T-helper 1 cell treated with Interleukin-12 subunit alpha and Interleukin-12 subunit beta and Interleukin-4 antibody, amounts not matched to agents 30 ng/mL and 1 ng/mL, for 36 hours (primary cell): ENCODE data around the gene STAB2. TPM values are rescaled to one million over a fixed set of nuclear protein-coding genes. Genes with fewer than 3 reads are reported as not detected.

Source experiments
- intact Hi-C: fragments of 100-400 bp; cut with micrococcal nuclease; formaldehyde crosslinking; loops from one replicate; pipeline ENCODE4 v1.15.1; 2024
- total RNA-seq: library from RNA; stranded (reverse); gene quantifications from 2 replicates; pipeline ENCODE4 v1.2.3, GENCODE V29; 2022

The STAB2 gene
- total RNA-seq, 1 donor from 2014 or later = not detected

- intact Hi-C loops = no loop called here
Observed at GRCh38 chr12:103780093-103780440, 193.0 kb downstream of the STAB2 start.

DNA sequence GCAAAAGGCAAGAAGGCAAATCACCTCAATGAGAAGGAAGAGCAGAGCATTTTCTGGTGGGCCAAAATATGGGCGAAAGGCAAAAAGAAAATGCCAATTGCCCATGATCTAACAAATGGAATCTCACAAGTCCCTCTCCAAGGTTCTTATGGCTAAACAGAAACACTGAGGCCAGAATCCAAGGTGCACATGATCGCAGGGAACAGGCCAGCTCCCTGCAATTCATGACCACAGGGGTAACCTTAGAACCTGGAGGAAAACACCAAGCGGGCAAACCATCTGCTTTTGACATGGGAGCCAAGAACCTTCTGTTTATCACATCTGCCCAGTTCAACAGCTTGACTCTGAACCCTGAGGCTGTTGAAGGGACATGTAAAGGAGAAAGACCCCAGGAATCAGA is 193.9 kb downstream of the STAB2 start:
- intact Hi-C loops = no loop called here

DNA sequence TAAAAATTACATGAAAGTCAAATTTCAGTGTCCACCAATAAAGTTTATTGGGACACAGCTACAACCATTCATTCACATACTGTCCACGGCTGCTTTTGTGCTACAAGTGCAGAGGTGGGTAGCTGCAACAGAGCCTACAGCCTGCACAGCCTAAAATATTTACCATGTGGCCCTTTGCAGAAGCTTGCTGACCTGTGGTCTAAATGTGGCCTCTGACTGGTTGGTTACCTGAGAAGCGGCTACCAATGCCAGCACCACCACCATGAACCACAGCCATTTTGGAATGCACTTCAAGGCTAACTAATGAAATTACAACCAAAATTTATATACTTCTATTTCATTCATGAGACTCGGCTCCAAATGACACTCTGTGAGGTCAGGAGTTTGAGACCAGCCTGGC is 195.3 kb downstream of the STAB2 start:
- intact Hi-C loops = no loop called here

- intact Hi-C loops = no loop called here
Observed at GRCh38 chr12:103783744-103784664, 196.9 kb downstream of the STAB2 start.

- intact Hi-C loops = no loop called here
Observed at GRCh38 chr12:103785243-103786031, 198.4 kb downstream of the STAB2 start.

GRCh38 chr12:103786201-103786600 is 199.1 kb downstream of the STAB2 start:
- intact Hi-C loops = no loop called here

DNA sequence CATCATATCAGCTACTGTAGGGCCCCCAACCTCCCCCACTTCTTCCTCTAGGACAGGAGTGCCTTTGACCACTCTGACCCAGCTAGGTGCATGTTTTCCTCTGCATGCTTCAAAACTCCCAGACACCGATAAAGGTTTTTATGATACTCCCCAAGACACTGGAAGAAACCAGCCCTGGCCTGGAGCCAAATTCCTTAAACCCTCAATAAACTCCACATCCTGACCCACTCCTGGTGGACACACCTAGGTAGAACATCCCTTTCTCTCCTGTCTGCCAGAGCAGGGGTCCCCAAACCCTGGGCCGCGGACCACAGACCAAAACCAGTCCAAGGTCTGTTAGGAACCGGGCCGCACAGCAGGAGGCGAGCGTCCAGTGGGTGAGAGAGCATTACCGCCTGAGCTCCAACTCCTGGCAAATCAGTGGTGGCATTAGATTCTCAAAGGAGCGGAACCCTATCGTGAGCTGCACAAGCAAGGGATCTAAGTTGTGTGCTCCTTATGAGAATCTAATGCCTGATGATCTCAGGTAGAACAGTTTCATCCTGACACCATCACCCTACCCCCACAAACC is 204.4 kb downstream of the STAB2 start:
- intact Hi-C loops = no loop called here

DNA sequence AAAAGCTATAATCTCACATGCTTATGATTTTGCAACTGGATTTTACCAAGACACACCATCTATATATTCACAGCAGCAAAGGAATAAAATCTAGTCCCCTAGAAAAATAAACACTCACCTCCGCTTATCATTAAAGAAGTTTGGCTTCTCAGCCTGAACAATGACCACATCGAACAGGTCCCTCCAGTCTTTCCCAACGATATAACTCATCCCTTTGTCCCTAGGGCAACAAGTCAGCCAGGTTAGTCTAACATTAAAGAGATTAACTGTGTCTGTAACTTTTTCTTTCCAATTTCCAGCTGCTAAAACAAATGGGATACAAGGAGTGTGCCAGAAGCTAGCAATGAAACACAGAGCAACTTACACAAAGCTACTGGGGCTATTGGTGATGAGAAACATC is 206.0 kb downstream of the STAB2 start:
- intact Hi-C loops = no loop called here

DNA sequence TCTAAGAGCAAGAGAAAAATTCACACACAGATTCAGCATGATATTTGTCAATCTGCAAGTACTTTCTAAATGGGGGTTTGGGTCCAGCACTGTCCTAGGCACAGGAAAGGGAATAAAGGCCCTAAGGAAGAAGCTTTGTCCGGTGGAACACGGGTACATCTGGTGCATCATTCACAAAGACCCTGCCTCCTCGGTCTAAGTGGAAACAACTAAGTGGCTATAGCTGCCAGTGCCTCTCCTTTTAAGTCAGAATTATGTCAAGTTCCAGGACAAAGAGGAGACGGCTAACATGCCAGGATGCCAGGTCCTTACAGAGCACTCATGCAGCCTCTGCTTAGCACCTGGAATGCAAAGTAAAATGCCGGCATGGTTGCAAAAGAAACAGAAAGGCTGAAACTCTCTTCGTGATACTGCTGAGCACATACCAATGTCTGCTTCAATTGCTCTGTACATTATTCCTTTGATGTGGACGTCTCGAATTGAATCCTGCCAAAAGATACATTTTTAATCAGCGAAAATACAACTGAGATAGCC is 206.5 kb downstream of the STAB2 start:
- intact Hi-C loops = no loop called here

DNA sequence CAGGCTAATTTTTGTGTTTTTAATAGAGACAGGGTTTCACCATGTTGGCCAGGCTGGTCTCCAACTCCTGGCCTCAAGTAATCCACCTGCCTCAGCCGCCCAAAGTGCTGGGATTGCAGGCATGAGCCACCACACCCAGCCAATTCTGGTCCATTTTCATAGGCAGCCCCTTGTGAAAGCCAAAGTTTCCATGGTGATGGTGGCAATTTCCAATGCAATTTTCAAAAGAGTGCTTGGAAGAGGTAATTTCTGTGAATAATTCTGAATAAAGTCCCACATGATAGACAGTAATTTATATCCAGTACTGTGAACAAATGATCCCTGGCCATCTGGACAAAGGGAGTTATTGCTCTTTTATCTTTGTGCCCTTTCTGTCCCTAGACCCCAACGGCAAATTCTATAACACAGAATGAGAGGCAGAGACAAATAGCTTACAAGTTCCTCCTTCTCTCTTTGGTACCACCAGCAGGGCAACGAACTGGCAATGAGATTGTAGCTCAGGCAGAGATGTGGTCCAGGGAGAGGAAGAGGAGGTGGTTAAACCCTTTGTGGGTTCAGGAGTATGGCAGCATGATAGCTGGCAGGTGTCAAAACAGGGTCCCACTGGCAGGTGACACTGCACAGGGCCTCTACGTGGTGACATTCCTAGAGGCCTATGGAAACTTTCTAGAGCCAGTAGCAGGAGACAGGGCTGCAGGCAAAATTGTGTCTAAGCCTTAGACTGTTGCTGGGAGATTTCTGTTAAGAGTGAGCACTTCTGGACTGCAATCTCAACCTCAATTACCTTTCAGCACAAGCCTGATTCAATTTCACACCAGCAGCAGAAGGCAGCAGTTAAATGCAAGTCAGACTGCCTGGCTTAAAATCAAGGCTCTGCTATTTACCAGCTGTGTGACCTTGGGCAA is 207.5 kb downstream of the STAB2 start:
- intact Hi-C loops = no loop called here

DNA sequence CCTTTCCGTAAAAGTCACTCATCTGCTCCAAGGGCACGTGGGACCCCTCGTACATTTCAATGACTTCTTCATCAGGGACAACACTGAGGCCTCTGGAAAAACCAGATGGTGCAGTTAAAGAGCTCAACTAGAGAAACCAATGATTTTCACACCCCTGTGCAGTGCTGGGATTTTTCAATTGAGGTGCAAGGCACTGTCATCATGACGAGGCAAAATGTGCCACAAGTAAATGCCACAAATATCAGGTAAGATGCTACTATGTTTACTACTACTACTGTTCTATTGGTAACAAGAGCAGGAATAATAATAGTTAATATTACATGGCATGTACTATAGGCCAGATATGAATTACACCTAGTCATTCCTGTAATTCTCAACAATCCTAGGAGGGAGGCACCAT is 211.5 kb downstream of the STAB2 start:
- intact Hi-C loops = no loop called here

DNA sequence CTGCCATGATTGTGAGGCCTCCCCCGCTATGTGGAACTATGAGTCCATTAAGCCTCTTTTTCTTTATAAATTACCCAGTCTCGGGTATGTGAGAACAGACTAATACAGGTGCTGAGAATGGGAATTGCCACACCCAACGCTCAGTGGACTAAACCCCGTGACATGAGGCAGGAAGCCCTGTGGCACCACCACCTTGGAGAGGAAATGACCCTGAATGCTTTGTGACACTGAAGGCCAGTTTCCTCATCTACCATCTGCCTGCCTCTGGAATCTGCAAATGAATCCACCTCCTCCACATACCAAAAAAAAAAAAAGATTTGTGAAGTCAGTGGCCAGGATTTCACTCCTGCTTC is 212.4 kb downstream of the STAB2 start:
- intact Hi-C loops = no loop called here

- intact Hi-C loops = no loop called here
Observed at GRCh38 chr12:103799857-103800771, 213.0 kb downstream of the STAB2 start.

GRCh38 chr12:103801709-103802585 is 214.9 kb downstream of the STAB2 start:
- intact Hi-C loops = no loop called here

DNA sequence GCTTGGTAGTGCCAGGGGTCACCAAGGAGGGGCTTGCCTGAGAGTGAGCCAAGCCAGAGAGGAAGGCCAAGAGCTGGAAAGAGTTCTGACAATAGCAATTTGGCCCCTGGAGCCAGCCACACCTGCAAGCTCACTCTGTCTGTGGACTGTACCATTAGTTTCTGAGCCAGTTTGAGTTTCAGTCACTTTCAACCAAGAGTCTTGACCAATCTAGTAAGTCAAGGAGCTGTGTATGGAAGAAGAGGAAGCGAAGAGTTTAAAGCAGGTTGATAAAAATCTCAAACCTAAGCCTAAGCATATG is 215.5 kb downstream of the STAB2 start:
- intact Hi-C loops = no loop called here

DNA sequence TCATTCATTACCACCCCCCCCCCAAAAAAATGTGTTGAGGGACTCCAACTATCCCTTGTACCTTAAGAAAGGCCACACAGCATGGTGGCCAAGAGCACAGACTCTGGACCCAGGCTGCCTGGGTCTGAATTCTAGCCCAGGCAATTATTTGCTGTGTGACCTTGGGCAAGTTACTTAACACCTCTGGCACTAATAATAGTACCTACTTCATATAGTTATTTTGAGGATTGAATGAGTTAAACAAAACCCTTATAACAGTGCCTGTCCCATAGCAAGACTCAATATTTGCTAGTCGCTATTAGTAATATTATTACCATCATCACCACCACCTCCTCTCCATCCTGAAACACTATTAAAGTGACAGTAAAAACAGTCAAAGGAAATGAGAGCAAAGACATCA is 216.8 kb downstream of the STAB2 start:
- intact Hi-C loops = no loop called here

- intact Hi-C loops = no loop called here
Observed at GRCh38 chr12:103805655-103806360, 218.7 kb downstream of the STAB2 start.

DNA sequence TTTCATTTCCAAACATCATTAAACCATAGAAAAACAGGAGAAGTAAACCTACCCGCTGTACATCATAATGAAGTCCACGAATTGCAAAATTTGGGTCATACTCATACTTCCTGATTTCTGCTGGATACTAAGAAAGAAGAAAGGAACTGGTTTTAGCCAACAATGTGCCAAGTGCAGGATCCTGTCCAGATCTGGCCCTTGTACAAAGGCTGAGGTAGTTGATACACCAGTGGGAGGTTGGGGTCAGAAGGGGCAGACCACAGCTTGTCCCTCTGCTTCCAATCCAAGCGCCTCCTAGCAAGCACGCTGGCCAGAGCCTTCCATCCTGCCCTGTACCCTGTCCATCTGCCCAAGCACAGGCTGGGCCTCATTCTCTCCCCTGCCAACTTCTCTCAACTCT is 219.7 kb downstream of the STAB2 start:
- intact Hi-C loops = no loop called here
